NCI-H526 treated with DMSO at 0.1 percent for 48 hours (cell line): ENCODE measurements around the gene GALNT12.

Experiments used
- DNase-seq: peaks from one replicate; lab custom pipeline; 2025; lab: John Stamatoyannopoulos, UW

Gene GALNT12

DNA sequence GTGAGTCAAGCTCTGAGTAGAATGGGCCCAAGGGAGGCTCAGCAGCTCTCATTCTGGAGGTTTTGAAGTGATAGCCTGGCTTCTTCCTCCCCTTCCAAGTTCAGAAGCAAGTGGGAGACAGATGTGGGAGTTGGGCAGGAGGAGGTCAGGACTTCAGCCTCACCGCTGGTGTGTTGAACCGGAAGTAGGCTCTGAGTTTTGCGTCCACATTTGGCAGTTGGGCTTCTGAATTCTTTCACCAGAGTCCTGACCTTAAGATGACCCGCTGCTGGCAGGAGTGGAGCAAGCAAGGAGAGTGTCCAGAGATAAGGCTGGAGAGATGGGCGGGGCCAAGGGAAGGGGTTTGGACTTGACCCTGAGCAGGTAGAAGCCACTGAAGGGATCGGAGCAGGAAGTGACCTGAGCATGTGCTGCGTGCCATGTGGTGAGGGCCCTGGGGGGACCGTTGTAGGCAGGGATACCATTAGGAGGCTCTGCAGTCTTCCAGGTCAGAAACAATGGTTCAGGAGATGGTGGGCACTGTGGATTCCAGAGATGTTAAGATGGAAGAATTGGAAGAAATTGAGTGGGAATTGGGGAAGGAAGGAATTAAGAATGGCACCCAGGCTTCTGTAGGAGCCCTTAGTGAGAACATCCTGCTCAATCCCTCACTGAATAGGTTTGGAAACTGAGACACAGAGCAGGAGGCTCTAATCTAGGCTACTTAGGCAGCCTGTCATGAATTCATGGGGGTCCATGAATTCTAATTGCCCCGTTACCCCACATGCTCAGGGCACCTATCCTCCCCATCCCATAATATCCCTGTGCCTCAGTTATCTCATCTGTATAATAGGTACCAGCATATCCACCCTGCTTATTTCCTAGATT is 25.9 kb downstream of the GALNT12 start:
- DNase-seq = no peak

- no peak for DNase-seq
These were observed 26.9 kb downstream of the GALNT12 start for GRCh38 chr9:98834386-98834785.

DNA sequence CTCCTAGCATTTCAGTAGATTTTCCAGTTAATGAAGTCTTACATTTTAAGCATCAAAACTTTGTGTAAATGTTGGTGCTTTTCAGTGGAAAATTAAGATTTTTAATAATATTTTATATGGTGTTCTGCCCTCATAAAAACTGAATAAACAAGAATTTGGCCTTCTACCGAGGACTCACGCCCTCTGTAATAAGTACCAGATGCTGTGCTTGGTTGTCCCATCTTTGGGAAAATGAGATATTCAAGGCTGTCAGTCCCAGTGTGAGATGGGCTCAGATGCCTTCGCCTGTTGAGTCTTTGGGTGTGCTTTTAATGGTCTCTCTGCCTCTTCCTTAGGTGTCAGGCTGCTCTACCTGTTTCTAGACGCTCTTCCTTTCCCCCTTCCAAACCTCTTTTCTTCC is 28.7 kb downstream of the GALNT12 start:
- no peak for DNase-seq

DNA sequence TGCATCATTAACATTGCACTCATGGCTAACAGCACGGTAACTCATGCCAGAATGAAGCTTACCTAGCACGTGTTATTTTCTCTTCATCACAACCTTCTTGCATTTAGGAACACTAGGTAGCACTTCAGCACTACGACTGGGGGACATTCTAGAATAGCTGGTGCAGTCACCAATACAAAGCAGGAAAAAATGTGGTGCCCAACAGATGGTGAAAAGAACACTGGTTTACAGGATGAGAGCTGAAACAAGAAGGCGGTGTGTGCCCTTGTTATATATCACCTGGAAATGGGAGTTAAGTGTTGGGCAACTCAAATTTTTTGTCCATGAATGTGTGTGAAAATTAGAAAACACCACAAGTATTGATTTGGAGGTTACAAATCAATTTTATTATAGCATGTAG is 30.0 kb downstream of the GALNT12 start:
- no peak for DNase-seq

- no peak for DNase-seq
These were observed 30.8 kb downstream of the GALNT12 start for GRCh38 chr9:98838155-98838867.

DNA sequence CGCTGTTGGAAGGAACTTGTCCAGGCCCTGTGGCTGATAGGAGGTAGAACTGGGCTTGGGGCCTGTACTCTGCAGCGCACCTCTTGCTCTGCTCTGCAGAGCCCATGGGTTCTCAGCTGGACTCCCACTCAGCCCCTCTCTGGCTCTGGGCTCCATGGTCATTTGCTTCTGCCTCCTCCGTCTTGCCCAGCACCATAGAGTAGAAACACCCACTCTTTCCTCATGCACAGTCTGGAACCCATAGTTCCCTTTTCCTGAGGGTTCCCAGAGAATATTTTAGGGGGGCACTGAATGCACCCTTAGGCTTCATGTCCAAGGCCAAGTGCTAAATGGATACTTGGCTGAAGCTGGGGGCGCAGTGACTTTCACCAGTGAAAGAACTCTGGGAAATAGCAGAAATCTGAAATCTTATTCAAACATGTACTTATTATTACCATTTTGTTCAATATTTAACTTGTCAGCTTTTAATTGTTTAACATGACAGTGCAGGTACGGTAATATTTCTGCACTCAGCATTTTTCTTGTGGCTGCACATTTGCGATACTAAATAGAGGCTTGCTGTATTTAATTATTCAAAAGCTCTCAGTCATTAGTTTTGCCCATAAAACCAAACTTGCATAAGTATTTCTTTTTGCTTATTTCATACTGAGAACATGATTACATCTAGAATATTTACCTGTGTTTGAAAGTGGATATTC is 31.5 kb downstream of the GALNT12 start:
- DNase-seq = no peak

DNA sequence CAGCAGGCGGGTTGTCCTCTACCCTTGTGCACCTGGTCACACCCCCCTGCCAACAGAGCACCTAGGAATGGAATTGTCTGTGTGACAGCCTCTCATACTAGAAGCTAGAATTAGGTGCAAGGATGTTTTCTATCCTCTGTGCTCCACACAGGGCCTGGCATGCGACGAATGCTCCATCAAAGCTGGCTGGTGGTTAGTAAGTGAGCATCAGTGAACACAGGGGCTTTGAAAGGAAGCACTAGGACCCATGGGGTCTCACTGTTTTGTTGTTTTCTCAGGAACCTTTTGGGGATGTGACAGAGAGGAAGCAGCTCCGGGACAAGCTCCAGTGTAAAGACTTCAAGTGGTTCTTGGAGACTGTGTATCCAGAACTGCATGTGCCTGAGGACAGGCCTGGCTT is 32.3 kb downstream of the GALNT12 start:
- DNase-seq = no peak

DNA sequence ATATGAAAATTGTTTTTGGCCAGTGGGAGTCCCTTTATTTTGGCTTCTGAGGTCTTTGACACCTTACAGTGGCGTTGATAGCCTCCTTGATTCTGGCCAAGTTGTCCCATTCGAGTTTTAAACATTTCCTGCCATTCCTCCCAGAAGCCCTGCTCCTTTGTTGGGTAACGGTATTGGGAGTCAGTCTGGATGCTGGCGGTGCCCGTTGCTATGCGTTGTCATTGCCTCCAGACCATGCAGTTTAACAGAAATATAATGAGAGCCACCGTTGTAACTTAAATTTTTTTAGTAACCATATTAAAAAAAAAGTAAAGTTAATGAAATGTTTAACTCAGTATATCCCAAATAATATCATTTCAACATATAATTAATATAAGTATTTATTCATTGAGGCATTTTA is 35.0 kb downstream of the GALNT12 start:
- no peak for DNase-seq

DNA sequence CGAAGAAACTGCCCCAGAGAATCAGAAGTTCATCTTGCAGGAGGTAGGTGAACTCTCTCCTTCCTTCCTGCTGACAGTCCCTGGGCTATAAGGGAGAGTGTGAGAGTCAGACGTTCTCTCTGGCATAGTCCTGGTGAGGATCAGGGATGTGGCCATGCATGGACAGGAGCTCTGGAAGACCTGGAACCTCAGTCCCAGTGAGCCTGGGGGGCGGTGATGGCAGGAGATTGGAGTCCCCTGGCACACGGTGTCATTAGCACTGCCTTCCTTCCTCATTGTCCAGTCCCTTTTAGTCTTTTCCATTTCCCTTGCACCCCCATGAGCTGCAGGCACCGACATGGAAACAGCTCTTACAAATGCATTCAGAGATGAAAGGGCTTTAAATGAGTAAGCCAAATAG is 38.6 kb downstream of the GALNT12 start:
- no peak for DNase-seq

- no peak for DNase-seq
These were observed 39.4 kb downstream of the GALNT12 start for GRCh38 chr9:98846879-98847278.

DNA sequence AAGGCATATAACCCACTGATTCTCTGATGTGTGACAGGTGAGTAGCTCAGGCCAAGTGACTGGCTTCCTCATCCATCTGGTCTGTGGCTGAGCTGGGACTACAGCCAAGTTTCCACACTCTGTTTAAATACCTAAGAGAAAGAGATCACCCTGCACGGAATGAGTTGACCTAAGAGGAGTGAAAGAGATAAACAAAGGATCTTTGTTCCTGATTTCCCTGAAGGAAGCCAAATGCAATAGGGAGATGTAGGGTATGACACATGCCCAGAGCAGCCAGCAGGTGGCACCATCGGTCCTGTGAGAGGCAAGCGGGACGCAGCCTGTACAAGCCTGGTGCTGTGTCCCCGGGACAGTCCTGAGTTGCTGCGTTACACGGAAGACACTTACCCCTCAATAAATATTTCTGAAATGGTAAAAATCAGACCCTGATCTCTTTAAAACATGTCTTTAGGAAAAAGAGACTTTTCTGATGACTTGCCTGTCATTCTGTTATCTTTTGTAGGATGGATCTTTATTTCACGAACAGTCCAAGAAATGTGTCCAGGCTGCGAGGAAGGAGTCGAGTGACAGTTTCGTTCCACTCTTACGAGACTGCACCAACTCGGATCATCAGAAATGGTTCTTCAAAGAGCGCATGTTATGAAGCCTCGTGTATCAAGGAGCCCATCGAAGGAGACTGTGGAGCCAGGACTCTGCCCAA is 41.1 kb downstream of the GALNT12 start:
- DNase-seq = peak; percentile 89

DNA sequence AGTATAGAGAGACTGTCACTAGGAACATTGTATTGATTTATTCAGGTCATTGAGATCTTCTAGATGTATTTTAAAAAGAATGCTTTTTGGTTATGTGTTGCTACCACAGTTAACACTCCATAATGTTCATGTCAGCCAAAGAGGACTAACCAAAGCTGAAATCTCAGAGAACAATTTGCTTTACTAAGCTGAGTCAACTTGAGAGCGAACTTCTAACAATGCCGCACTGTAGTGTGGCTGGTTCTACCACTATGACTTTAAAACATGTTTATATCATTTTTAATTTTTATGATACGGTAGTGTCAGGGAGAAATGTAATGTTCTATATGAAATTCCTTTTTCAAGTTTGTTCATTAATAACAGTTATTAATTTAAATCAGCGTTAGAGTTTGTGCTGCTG is 42.1 kb downstream of the GALNT12 start:
- DNase-seq = no peak

- DNase-seq = no peak
These were observed 43.6 kb downstream of the GALNT12 start for GRCh38 chr9:98850851-98851729.

GRCh38 chr9:98851730-98852459 is 44.4 kb downstream of the GALNT12 start:
- no peak for DNase-seq

DNA sequence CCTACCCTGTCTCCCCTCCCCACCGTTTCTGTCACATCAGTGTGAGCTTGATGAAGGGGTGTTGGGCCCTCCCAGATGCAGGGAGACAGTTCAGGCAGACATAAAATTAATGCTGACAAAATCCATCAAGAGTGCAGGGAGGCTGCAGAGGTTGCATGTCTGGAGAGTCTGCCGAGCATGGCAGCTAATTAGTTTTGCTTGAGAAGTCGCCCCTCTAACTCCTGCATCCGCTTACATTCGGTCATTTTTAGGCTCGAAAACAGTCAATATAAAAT is 44.9 kb downstream of the GALNT12 start:
- no peak for DNase-seq

GRCh38 chr9:98852961-98853360 is 45.5 kb downstream of the GALNT12 start:
- no peak for DNase-seq

- DNase-seq = no peak
These were observed 46.8 kb downstream of the GALNT12 start for GRCh38 chr9:98854266-98854665.

GRCh38 chr9:98855592-98855991 is 48.1 kb downstream of the GALNT12 start:
- no peak for DNase-seq

GRCh38 chr9:98856982-98857381 is 49.5 kb downstream of the GALNT12 start:
- DNase-seq = no peak

DNA sequence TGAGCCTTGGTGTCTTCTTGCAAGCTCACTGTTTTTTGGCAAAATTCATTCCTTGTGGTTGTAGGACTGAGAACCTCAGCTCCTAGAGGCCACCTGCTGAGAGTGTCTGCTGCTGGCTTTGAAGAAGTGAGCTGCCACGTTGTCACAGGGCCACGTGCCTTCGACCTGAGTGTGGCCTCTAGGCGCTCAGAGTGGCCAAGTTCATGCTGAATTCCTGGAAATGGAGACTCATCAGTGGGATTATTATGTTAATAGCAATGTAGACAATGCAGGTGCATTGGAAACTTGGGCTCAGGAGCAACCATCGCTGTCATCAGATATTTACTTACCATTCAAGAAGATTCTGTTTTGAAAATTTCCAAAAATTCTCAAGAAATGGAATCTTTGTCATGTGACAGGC is 52.5 kb downstream of the GALNT12 start:
- no peak for DNase-seq

GRCh38 chr9:98860871-98861293 is 53.4 kb downstream of the GALNT12 start:
- no peak for DNase-seq
